GM23338 (cell line): ENCODE data around the gene KIFAP3. TPM values are rescaled to one million over a fixed set of nuclear protein-coding genes. Genes with fewer than 3 reads are reported as not detected.

Experiments
- ATAC-seq: fragments of 200-7000 bp; cut with Tn5 transposase; 3 replicates; pipeline ENCODE4 v1.9.1; 2020
- DNase-seq: peaks from one replicate; pipeline ENCODE4 v3.0.0-alpha.2; 2015; ENCODE audit warnings: low spot score
- H2AFZ ChIP-seq: fragments of 200-600 bp; sonication (generic); 2 replicates; pipeline ENCODE4 v1.8.0; 2016; ENCODE audit warnings: antibody characterized with exemption, mild to moderate bottlenecking, moderate library complexity
- H3F3A ChIP-seq: fragments of 200-600 bp; sonication (generic); replicated peaks from 2 replicates; pipeline ENCODE4 v1.8.0; 2017; ENCODE audit warnings: antibody characterized with exemption, mixed run types, low read depth
- H3K27ac ChIP-seq: fragments of 200-600 bp; sonication (generic); 2 replicates; pipeline ENCODE4 v1.6.1; 2016; ENCODE audit warnings: low read depth
- H3K27me3 ChIP-seq: fragments of 200-600 bp; sonication (generic); 2 replicates; pipeline ENCODE4 v1.8.0; 2016; ENCODE audit warnings: mild to moderate bottlenecking, mixed run types, moderate library complexity; ENCODE audit not compliant: insufficient read depth
- H3K36me3 ChIP-seq: fragments of 200-600 bp; sonication (generic); 2 replicates; pipeline ENCODE4 v1.8.0; 2016; ENCODE audit warnings: mild to moderate bottlenecking; ENCODE audit not compliant: insufficient read depth
- H3K4me1 ChIP-seq: fragments of 200-600 bp; sonication (generic); 2 replicates; pipeline ENCODE4 v1.8.0; 2016; ENCODE audit warnings: mild to moderate bottlenecking, moderate library complexity; ENCODE audit not compliant: insufficient read depth
- H3K4me2 ChIP-seq: fragments of 200-600 bp; sonication (generic); 2 replicates; pipeline ENCODE4 v1.7.1; 2017; ENCODE audit warnings: mixed run types
- H3K4me3 ChIP-seq: fragments of 200-600 bp; sonication (generic); 2 replicates; pipeline ENCODE4 v1.6.1; 2016; ENCODE audit warnings: mixed run types
- H3K79me2 ChIP-seq: fragments of 200-600 bp; sonication (generic); replicated peaks from 2 replicates; pipeline ENCODE4 v1.8.0; 2017; ENCODE audit warnings: mild to moderate bottlenecking; ENCODE audit not compliant: insufficient read depth
- H3K9me2 ChIP-seq: fragments of 200-600 bp; sonication (generic); 2 replicates; pipeline ENCODE4 v1.8.0; 2017; ENCODE audit not compliant: insufficient read depth
- H4K20me1 ChIP-seq: fragments of 200-600 bp; sonication (generic); replicated peaks from 2 replicates; pipeline ENCODE4 v1.8.0; 2017; ENCODE audit warnings: mild to moderate bottlenecking; ENCODE audit not compliant: insufficient read depth
- H3K27ac Mint-ChIP-seq: 2 replicates; pipeline ENCODE4 v1.8.0; 2020; ENCODE audit warnings: inconsistent platforms, mild to moderate bottlenecking, moderate library complexity, mixed read lengths
- H3K27me3 Mint-ChIP-seq: 3 replicates; pipeline ENCODE4 v1.8.0; 2022; ENCODE audit warnings: low read depth, mild to moderate bottlenecking, moderate library complexity, mixed read lengths, inconsistent platforms; ENCODE audit not compliant: insufficient read depth, poor library complexity
- H3K36me3 Mint-ChIP-seq: 3 replicates; pipeline ENCODE4 v1.8.0; 2021; ENCODE audit warnings: low read depth, mild to moderate bottlenecking, inconsistent platforms, moderate library complexity, mixed read lengths
- H3K4me1 Mint-ChIP-seq: 3 replicates; pipeline ENCODE4 v1.8.0; 2020; ENCODE audit warnings: mild to moderate bottlenecking, inconsistent platforms, mixed read lengths
- H3K4me3 Mint-ChIP-seq: 3 replicates; pipeline ENCODE4 v1.8.0; 2021; ENCODE audit warnings: moderate library complexity, mild to moderate bottlenecking, inconsistent platforms, mixed read lengths
- H3K9me3 Mint-ChIP-seq: 3 replicates; pipeline ENCODE4 v1.8.0; 2020; ENCODE audit warnings: moderate library complexity, mild to moderate bottlenecking, inconsistent platforms, mixed read lengths
- CREB1 ChIP-seq: fragments of 250-450 bp; sonication (Bioruptor Pico); IDR thresholded peaks from 2 replicates; pipeline ENCODE4 v1.5.0; 2020; ENCODE audit warnings: low read depth, mild to moderate bottlenecking, moderate library complexity
- CTCF ChIP-seq, 2 experiments: fragments of 200-600 bp in 1 of 2; sonication (generic) in 1 of 2; conservative IDR thresholded peaks; 2 replicates each; pipeline versions ENCODE4 v1.5.1 to v1.6.1; 2016 to 2017; ENCODE audit warnings: antibody characterized with exemption in 2 of 2, low read depth in 2 of 2, mild to moderate bottlenecking in 2 of 2, moderate library complexity in 1 of 2
- ETS1 ChIP-seq: IDR thresholded peaks from 2 replicates; pipeline ENCODE4 v1.6.1; 2016; ENCODE audit warnings: antibody characterized with exemption
- JUNB ChIP-seq: IDR thresholded peaks from one replicate; pipeline ENCODE4 v1.6.1; 2016; ENCODE audit warnings: antibody characterized with exemption; ENCODE audit not compliant: unreplicated experiment
- NANOG ChIP-seq: IDR thresholded peaks from 2 replicates; pipeline ENCODE4 v1.6.1; 2016; ENCODE audit warnings: antibody characterized with exemption, borderline replicate concordance
- POLR2AphosphoS5 ChIP-seq: IDR thresholded peaks from 2 replicates; pipeline ENCODE4 v1.6.1; 2016; ENCODE audit warnings: antibody characterized with exemption, low read depth
- ZNF114 ChIP-seq: fragments of 250-450 bp; sonication (Bioruptor Pico); IDR thresholded peaks from 2 replicates; pipeline ENCODE4 v1.5.0; 2020; ENCODE audit warnings: mild to moderate bottlenecking, moderate library complexity
- polyA plus RNA-seq: library from polyadenylated mRNA; unstranded; fragments of >200 nt; fragmentation: Nextera tagmentation; extraction: Ambion mirVana; gene quantifications from 2 replicates; pipeline ENCODE4 v1.2.1, GENCODE V29; 2016
- total RNA-seq: library from RNA; depleted of rRNA; stranded (reverse); fragments of >200 nt; shearing (Covaris generic); gene quantifications from 2 replicates; pipeline ENCODE4 v1.2.3, GENCODE V29; 2014
- TF ChIP-seq, protein P1 (sequence below): IDR thresholded peaks from one replicate; pipeline ENCODE4 v1.6.1; 2018; ENCODE audit warnings: antibody characterized with exemption; ENCODE audit not compliant: unreplicated experiment

Gene KIFAP3
- total and polyA plus RNA-seq, 2 experiments from 2014 or later, result 2.7 to 3.1 TPM

GRCh38 chr1:169893645-169894423 is 180.7 kb downstream of the KIFAP3 start, which contains the start of gene SCYL3:
Gene SCYL3 (minus strand): TSS chr1:169893896. CDS start chr1:169888840, 5,056 bp downstream.
- H3K79me2 ChIP-seq, result peaks cover 38% of the 10 kb centered on the region
- Mint-ChIP-seq H3K4me1 (peaks cover 50% of the 10 kb centered on the region), H3K36me3 (no peaks in the 10 kb centered on the region), H3K4me3 (peak within 1 kb of the TSS; percentile 85), H3K27ac (peak within 1 kb of the TSS; percentile 100), H3K27me3 (peaks cover 18% of the 10 kb centered on the region), H3K9me3 (no peaks in the 10 kb centered on the region)
- H3K4me1 ChIP-seq, result peaks cover 21% of the 10 kb centered on the region
- no peaks in the 10 kb centered on the region for H3K27me3 ChIP-seq
- ATAC-seq (peak; percentile 91), DNase-seq (peak; percentile 98)
- peak within 1 kb of the TSS; percentile 63 for H3K27ac ChIP-seq
- H3K9me2 ChIP-seq, result no peaks in the 10 kb centered on the region
- H3F3A ChIP-seq, result no peaks in the 10 kb centered on the region
- 0 out of 2 replicates have a peak, but pooled peaks cover under 1% of the 10 kb centered on the region for H4K20me1 ChIP-seq
- peak within 1 kb of the TSS; percentile 85 for H3K4me3 ChIP-seq
- H3K4me2 ChIP-seq, result peak within 1 kb of the TSS; percentile 92
- no peaks in the 10 kb centered on the region for H3K36me3 ChIP-seq
- TF ChIP-seq, protein P1, sequence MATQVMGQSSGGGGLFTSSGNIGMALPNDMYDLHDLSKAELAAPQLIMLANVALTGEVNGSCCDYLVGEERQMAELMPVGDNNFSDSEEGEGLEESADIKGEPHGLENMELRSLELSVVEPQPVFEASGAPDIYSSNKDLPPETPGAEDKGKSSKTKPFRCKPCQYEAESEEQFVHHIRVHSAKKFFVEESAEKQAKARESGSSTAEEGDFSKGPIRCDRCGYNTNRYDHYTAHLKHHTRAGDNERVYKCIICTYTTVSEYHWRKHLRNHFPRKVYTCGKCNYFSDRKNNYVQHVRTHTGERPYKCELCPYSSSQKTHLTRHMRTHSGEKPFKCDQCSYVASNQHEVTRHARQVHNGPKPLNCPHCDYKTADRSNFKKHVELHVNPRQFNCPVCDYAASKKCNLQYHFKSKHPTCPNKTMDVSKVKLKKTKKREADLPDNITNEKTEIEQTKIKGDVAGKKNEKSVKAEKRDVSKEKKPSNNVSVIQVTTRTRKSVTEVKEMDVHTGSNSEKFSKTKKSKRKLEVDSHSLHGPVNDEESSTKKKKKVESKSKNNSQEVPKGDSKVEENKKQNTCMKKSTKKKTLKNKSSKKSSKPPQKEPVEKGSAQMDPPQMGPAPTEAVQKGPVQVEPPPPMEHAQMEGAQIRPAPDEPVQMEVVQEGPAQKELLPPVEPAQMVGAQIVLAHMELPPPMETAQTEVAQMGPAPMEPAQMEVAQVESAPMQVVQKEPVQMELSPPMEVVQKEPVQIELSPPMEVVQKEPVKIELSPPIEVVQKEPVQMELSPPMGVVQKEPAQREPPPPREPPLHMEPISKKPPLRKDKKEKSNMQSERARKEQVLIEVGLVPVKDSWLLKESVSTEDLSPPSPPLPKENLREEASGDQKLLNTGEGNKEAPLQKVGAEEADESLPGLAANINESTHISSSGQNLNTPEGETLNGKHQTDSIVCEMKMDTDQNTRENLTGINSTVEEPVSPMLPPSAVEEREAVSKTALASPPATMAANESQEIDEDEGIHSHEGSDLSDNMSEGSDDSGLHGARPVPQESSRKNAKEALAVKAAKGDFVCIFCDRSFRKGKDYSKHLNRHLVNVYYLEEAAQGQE, result no peak
- TF ChIP-seq ETS1, result peak; percentile 97
- TF ChIP-seq NANOG, result no peak
- TF ChIP-seq CREB1 (CRISPR knock-in tag), result peak; percentile 97
- TF ChIP-seq POLR2AphosphoS5, result peak; percentile 68
- TF ChIP-seq CTCF (conservative IDR thresholded peaks at IDR 0.05; ENCODE audit: low read depth in 2 of 2), result no peak
- peak; percentile 94; the same call in 1 of the 2 replicates for TF ChIP-seq ZNF114
- no peak for TF ChIP-seq JUNB
- H2AFZ ChIP-seq, result peak within 1 kb of the TSS; percentile 72; the same call in 1 of the 2 replicates
